ENCODE results near the gene GDPD2.

Gene GDPD2

DNA sequence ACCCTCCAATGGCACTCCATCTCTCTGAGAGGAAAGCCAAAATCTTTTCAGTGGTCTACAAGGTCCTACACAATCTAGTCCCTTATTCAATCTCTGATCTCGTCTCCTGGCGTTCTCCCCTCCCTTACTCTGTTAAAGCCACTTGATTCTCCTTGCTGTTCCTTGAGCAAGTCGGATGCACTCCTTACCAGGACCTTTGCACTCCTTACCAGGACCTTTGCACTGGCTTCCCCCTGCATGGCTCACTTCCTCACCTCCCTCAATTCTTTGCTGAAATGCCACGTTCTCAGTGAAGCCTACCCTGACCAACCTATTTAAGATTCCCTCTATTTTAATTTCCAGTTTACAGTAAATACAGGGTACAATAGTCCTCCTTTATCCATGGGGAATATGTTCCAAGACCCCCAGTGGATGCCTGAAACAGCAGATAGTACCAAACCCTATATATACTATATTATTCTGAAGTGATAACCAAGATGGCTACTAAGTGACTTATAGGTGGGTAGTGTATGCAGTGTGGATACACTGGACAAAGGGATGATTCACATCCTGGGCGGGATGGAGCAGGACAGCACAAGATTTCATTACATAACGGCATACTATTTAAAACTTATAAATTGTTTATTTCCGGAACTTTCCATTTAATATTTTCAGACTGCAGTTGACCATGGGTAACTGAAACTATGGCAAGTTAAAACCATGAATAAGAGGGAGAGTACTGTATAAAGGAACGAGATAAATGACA lies 15.0 kb downstream of the GDPD2 start:
- no peak for DNase-seq (ENCODE audit: low read depth)

GRCh38 chrX:70439016-70439415 lies 15.9 kb downstream of the GDPD2 start:
- DNase-seq (ENCODE audit: low read depth), result no peak

DNA sequence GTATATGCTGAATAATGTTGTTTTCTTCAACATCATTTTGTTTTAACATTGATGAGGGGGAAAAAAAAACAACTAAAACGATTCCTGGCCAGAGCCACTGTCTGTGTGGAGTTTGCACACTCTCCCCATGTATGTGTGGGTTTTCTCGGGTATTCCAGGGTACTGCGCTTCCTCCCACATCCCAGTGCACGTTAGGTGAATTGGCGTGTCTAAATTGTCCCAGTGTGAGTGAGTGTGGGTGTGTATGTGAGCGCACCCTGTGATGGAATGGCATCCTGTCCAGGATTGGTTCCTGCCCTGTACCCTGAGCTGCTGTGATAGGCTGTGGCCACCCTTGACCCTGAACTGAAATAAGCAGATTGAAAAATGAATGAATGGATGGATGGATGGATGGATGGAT lies 19.1 kb downstream of the GDPD2 start:
- DNase-seq (ENCODE audit: low read depth), result no peak

- DNase-seq (ENCODE audit: low read depth), result no peak
Measured at GRCh38 chrX:70444326-70444945, 21.3 kb downstream of the GDPD2 start, which contains the start of gene DLG3. TSS of gene DLG3 (plus strand) at chrX:70444835. CDS start at chrX:70445202, 367 bp downstream.

- no peak for DNase-seq (ENCODE audit: low read depth)
Measured at GRCh38 chrX:70444946-70445656, 22.0 kb downstream of the GDPD2 start.

DNA sequence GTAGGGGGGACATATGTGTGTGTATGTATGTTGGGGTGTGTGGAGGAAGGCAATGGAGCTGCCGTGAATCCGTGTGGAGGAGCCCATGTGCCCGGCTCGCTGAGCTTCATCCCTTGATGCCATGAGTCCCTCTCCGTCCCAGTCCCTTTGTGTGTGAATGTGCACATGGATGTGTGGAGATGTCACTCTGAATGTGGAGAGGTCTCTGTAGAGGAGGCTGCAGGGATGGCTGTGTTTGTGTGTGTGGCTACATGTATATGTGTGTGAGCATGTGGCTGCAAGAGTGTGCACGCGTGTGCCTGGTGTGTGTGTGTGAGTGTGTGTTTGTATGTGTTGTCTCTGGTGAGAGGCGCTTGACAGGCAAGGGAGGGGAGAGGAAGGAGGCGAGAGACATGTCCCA lies 22.8 kb downstream of the GDPD2 start:
- no peak for DNase-seq (ENCODE audit: low read depth)

DNA sequence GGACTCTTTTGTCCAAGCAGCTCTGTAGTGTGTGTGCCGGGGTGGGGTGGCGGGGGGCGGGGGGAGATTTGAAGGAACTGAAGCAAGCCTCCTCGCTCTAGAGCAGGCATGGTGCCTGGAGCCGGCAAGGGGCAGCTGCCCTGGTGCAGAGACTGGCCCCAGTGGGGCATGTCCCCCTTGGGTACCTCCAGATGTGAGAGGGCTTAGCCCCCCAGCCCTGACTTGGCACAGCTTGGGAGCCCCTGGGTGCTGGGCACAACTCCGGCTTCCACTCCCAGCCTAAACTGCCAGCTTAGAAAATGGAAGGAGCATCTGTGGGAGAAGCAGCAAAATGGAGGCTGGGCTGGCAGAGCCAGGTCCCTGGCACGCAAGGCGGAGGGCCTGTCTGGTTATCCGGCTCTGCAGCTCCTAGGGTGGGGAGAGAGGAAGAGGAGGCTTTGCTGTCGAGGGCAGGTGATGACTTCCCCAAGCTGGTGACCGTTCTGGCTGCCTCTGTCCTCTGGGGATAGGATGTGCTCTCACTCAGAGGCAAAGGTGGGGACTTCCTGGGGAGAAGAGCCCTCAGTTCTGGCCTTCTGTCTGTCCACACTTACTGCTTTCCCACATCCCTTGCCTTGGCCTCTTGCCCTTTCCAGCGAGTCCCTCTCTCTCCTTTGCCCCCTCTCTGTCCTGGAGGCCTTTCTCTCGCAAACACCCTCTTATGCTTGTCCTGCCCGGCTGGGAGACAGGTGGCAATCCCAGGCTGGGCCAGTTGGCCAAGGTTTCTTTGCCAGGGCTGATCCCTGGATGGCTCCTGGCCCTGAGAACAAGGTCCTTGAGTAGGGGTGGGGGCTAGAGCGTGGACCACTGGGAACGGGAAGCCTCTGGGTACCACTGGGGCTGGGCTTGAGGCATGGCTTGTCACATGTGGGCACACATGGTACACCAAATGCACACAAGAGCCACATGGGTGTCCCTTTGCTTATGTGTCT lies 23.6 kb downstream of the GDPD2 start:
- no peak for DNase-seq (ENCODE audit: low read depth)

- DNase-seq (ENCODE audit: low read depth), result no peak
Measured at GRCh38 chrX:70449457-70449966, 26.4 kb downstream of the GDPD2 start.

- DNase-seq (ENCODE audit: low read depth), result peak; percentile 43
Measured at GRCh38 chrX:70452143-70452733, 29.1 kb downstream of the GDPD2 start.

DNA sequence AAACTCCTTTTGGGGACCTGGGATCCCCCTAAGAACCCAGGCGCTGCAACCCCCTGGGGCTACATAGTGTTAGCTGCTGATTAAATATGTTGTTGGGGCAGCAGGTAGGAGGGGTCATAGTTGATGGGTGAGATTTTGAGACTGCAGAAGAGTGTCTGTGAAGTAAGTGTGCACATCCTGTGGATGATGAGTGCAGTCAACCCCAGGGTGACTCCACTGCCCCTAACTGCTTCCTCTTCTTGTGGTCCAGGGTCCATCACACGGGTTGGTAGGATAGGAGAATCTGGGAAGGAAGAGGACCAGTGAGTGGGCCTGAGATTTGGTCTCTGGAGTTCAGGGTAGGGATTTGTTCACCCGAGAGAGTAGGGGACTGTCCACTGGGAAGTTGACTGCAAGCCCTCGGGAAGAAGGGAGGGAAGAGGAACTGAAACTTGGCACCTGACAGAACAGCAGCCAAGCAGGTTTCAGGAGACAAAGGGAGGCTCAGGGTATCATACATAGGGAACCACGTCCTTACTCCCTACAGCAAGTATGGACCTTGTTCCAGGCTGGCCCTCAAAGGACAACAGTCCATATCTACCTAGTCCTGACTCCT lies 30.0 kb downstream of the GDPD2 start:
- DNase-seq (ENCODE audit: low read depth), result no peak

GRCh38 chrX:70454441-70455365 lies 31.6 kb downstream of the GDPD2 start:
- peak; percentile 50 for DNase-seq (ENCODE audit: low read depth)

DNA sequence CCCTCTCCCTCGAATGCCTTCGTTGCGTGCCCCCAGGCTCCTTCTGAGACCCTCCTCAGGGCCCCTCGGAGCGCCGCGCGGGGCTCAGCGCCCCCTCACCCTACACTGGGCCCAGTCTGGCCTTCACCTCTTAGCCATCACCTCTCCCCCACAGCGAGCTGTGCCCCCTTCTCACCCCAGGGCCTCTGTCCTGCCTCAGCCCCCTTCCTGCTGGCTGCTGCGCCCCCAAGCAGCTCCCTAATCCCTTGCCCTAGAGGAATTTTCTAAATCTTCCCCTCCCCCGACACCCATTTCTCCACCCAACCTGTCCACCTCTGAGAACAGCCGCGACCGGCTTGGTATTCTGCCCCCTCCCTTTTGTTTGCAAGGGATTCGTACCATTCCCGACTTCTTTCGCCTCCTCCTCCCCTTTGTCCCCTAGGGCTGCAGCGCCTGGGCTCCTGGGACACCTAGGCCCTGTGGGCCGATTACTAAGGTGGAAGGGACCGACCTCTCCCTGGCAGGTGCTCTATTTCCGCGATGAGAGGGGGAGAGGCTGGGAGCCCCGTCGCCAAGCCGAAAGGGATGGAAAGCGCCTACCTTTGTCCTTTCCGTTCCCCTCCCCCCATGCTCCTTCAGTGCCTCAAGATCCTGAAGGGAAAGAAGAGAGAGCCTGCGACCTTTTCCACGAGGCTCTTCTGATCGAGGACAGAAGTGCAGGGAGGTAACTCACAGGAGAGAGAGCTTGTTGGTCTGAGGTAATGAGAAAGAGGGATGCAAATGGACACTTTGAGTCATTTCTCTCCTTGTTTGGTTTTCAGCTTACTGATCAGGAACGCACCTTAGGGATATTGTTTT lies 32.5 kb downstream of the GDPD2 start:
- DNase-seq (ENCODE audit: low read depth), result no peak

- DNase-seq (ENCODE audit: low read depth), result no peak
Measured at GRCh38 chrX:70456256-70456655, 33.1 kb downstream of the GDPD2 start.

DNA sequence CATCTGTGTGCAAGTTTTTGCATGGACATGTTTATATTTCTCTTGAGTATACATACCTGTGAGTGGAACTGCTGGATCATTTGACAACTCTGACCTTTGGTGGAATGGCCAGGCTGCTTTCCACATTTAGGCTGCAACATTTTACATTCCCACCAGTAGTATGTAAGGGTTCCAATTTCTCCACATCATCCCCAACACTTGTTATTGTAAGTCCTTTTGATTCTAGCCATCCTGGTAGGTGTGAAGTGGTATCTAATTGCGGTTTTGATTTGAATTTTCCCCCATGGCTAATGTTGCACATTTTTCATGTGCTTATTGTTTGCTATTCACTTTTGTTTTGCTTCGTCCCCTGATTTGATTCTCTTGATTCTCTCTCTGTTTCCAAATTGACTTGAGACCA lies 37.9 kb downstream of the GDPD2 start:
- DNase-seq (ENCODE audit: low read depth), result no peak

DNA sequence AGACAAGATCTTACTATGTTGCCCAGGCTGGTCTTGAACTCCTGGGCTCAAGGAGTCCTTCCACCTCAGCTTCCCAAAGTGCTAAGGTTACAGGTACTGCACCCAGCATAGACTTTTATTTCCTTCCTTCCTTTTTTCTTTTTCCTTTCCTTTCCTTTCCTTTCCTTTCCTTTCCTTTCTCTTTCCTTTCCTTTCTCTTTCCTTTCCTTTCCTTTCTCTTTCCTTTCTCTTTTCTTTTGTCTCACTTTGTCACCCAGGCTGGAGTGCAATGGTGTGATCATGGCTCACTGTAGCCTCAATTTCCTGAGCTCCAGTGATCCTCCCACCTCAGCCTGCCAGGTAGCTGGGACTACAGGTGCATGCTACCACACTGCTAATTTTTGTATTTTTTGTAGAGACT lies 40.9 kb downstream of the GDPD2 start:
- DNase-seq (ENCODE audit: low read depth), result no peak

DNA sequence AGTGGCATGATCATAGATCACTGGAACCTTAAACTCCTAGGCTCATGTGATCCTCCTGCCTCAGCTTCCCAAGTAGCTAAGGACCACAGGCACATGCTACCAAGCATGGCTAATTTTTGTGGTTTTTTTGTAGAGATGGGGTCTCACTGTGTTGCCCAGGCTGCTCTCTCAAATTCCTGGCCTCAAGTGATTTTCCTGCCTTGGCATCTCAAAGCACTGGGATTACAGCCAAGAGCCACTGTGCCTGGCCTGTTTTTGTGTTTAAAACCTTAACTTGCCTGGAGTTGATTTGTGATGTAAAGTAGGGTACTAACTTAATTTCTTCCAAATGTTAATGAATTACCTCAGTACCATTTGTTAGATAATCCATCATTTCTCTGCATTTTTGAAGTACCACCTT lies 43.9 kb downstream of the GDPD2 start:
- DNase-seq (ENCODE audit: low read depth), result no peak

- DNase-seq (ENCODE audit: low read depth), result no peak
Measured at GRCh38 chrX:70468709-70469108, 45.6 kb downstream of the GDPD2 start.

DNA sequence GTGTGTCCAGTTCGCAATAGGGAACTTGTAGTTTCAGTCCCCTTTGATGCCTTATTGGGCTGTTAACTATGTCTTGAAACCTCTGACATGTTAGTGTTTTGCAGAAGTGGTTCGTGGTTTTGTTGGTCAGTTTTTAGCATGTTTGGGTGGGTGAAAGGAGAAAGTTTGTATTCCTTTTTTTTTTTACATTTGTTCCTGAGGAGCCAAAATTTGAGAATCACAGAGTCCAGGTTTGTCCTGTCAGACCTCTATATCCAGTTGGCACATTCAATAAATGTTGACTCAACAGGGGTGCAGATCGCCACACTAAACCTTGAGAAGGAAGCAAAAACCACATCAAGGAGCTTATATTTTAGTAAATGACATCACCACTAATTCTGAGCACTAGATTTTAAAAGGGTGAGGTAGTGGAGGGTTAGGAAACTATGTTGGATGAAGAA lies 47.8 kb downstream of the GDPD2 start:
- no peak for DNase-seq (ENCODE audit: low read depth)
